GM12891 (cell line): Measurements from ENCODE around the gene RAMP1.
A peak's percentile ranks its signal among the peaks of the same experiment; 100 is the strongest.

Experiments used
- DNase-seq: peaks from one replicate; pipeline ENCODE4 v3.0.0; 2011; ENCODE audit warnings: low spot score; ENCODE audit not compliant: insufficient read length
- FAIRE-seq: peaks from 2 replicates; lab custom pipeline; 2011; peaks lifted over from hg19 to GRCh38; lab: Jason Lieb, UNC
- PAX5 ChIP-seq: IDR thresholded peaks from 2 replicates; pipeline ENCODE4 v1.6.1; 2011; ENCODE audit warnings: low read length, moderate library complexity, mild to moderate bottlenecking; ENCODE audit not compliant: insufficient read depth, severe bottlenecking
- POLR2A ChIP-seq: IDR thresholded peaks from 2 replicates; pipeline ENCODE4 v1.6.1; 2011; ENCODE audit warnings: low read depth, low read length, control low read depth
- POLR2AphosphoS5 ChIP-seq: IDR thresholded peaks from 2 replicates; pipeline ENCODE4 v1.6.1; 2011; ENCODE audit warnings: low read depth, low read length, control low read depth
- POU2F2 ChIP-seq: IDR thresholded peaks from 2 replicates; pipeline ENCODE4 v1.6.1; 2011; ENCODE audit warnings: low read depth, mild to moderate bottlenecking, control low read depth, low read length, moderate library complexity
- SPI1 ChIP-seq: IDR thresholded peaks from 2 replicates; pipeline ENCODE4 v1.6.1; 2011; ENCODE audit warnings: low read depth, low read length, control low read depth
- TAF1 ChIP-seq: IDR thresholded peaks from 2 replicates; pipeline ENCODE4 v1.6.1; 2011; ENCODE audit warnings: low read depth, low read length, control low read depth

Gene RAMP1

DNA sequence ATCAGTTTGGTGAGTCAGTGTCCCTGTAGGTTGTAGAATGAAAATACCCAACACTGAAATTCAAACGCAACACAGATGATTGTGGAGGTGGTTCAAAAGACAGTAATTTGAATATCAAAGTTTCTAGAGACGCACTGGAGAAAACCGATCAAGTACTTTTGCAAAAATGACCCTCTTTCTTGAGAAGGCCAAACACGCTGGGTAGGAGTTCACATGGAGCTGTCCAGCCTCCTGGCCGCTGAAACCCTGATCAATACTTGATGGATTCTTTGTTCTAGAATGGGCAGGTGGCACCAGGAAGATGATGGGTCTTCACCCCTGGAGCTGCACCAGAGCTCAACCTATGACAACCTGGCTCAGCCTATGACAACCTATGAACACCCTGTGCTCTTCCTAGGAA is 67.7 kb downstream of the RAMP1 start:
- DNase-seq: no peak
- TF ChIP-seq SPI1 (no peak), POU2F2 (no peak), TAF1 (no peak), POLR2A (no peak), PAX5 (no peak), POLR2AphosphoS5 (no peak)
- no peak for FAIRE-seq

DNA sequence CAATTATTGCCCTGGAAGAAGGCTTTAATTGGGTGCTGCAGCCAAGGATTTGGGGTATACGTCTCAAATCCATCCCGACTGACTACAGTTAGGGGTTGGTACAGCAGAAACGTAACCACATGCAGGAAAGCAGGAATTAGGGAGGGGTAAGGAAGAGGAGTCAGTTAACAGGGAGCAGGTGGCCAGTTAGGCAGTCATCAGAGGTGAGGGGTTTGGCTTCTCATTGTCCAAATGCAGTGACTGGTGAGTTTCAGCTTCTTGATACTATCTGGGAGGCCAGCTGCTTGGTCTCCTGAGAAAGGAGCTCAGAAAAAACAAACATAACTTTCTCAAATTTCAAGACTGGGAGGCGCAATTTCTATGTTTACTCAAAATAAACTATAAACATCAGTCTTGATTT is 68.6 kb downstream of the RAMP1 start:
- no peak for FAIRE-seq
- DNase-seq: no peak
- no peak for TF ChIP-seq POU2F2
- TF ChIP-seq POLR2AphosphoS5: no peak
- no peak for TF ChIP-seq SPI1
- TF ChIP-seq POLR2A: no peak
- TF ChIP-seq PAX5: no peak
- no peak for TF ChIP-seq TAF1

DNA sequence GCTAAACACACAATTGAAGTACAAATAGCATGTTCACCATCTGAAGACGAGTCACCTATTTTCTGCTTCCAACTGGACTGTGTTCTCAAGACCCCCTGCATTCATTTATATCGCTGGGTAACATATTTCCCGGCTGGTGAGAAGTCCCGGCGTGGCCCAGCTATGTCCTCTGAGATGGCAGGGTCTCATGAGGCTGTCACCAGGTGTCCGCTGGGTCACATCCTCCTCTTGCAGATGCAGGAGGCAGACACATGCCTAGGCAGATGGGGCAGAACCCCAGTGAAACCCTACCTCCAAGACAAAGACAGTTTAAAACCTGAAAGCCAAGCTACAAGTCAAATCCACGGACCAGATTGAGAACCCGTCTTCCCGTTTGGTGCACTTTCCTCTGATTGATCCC is 70.6 kb downstream of the RAMP1 start:
- FAIRE-seq (no peak), DNase-seq (no peak)
- TF ChIP-seq POLR2AphosphoS5 (no peak), SPI1 (no peak), PAX5 (no peak), POLR2A (no peak), POU2F2 (no peak), TAF1 (no peak)

DNA sequence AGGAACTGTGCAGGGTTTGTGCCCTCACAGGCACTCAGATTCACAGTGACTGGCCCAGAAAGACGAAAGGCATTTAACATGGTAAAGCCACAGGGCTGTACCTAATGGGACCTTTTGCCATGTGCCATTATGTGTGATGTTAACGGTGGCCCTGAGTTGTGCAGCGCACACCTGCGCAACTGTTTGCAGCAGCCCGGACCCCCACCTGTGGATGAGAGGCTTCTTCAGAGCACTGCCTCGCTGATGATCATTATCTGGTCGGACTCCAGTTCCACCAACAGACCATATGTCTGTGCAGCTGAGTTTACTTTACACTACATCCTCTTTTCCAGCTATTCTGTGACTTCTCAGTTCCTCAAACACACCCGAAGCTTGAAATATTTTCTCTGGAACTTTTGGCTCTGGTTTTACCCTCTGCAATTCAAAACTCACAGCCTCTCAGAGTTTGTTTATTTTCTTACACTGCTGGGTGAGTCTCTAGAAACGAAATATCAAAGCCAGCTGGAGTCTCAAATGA is 71.8 kb downstream of the RAMP1 start:
- TF ChIP-seq POLR2AphosphoS5 (no peak), POU2F2 (no peak), POLR2A (no peak), TAF1 (no peak), SPI1 (peak; percentile 79), PAX5 (no peak)
- FAIRE-seq (no peak), DNase-seq (no peak)

DNA sequence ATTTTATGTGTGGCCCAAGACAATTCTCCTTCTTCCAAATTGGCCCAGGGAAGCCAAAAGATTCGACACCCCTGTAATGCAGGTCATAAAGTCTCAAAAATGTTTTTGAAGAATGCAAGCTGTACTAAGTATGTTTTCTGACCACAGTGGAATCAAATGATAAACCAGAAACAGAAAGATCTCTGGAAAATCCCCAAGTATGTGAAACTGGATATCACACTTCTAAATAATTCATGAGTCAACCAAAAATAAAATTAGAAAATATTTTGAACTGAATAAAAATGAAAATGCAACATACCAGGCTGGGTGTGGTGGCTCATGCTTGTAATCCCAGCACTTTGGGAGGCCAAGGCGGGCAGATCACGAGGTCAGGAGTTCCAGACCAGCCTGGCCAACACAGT is 73.3 kb downstream of the RAMP1 start:
- no peak for TF ChIP-seq SPI1
- TF ChIP-seq POU2F2: no peak
- no peak for TF ChIP-seq POLR2A
- TF ChIP-seq TAF1: no peak
- TF ChIP-seq PAX5: no peak
- TF ChIP-seq POLR2AphosphoS5: no peak
- DNase-seq (no peak), FAIRE-seq (no peak)

DNA sequence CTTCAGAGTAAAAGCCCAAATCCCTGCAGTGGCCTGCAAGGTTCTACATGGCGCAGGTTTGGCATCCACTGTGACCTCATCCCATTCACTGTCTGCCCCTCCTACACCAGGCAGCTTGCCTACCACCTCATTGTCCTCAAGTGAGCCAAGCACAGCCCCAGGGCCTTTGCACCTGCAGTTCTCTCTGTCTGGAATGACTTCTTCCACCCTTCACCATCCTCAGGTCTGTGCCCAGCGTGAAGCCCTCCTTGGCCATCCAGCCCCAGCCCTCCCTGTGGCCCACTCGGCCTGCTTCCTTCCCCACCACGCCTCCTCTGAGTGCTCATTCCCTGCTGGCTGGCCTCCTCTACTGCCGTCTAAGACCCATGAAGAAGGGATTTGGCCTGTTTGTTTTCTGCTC is 74.8 kb downstream of the RAMP1 start:
- DNase-seq (no peak), FAIRE-seq (no peak)
- TF ChIP-seq POLR2AphosphoS5 (no peak), POU2F2 (no peak), TAF1 (no peak), POLR2A (no peak), SPI1 (no peak), PAX5 (no peak)

DNA sequence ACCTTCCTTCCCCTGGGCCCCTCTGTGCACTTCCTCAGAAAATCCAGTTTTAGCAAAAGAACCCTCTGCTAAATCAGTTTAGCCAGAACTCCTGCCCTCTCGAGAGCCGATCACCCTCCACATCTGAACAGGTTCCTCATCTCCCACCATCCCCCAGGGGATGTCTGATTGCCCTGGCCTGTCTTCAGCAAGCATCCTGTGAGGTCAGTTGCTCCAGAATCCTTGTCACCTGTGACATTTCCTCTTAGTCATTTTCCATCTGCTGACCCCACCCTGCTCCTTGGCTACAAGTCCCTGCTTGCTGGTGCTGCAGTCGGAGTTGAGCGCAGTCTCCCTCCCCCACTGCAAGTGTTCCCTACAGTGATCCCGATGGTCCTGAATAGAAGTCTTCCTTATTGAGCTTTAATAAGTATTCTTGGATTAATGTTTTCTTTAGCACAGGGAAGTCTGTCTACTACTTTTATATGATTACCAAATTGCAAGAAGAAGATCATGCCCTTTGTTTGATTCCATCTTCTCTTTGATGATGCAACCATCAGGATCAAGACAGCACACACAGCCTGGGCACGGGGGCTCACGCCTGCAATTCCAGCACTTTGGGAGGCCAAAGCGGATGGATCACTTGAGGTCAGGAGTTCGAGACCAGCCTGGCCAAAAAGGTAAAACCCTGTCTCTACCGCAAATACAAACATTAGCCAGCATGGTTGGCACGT is 76.5 kb downstream of the RAMP1 start:
- no peak for TF ChIP-seq TAF1
- no peak for TF ChIP-seq POLR2AphosphoS5
- TF ChIP-seq PAX5: no peak
- no peak for TF ChIP-seq POLR2A
- no peak for TF ChIP-seq POU2F2
- no peak for TF ChIP-seq SPI1
- DNase-seq (no peak), FAIRE-seq (no peak)

DNA sequence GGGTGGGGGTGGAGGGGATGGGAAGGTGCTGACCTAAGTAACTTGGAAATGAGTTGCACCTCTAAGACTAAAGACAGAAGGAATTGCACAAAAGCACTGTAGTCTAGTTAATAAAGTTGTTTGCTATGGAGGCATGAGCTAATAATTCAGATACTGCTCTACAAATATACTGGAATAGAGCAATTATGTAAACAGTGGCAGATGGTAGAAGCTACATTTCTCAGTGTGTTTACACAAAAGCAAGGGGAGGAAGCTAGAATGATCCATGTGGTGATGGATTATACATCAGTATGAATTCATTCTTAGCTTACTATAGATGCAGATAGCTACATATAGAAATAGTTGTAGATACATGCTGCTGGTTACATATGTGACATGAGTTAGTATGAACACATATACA is 79.8 kb downstream of the RAMP1 start:
- no peak for FAIRE-seq

DNA sequence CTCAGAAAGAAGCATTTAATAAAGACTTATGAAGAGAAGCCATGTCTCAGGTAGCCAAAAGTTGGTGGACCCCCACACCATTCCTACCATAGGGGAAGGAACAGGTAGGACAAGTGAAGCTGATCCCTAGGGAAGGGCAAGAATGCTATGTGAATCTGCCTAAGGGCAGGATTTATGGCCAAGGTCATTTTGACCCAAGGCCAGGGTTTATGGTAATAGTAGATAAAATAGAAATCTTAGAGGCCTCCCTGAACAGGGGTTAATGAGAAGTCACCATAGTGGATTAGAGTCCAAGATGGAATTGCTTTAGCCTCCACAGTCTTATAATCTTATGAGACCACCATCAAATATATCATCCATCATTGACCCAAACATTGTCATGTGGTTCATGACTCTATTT is 81.4 kb downstream of the RAMP1 start:
- no peak for FAIRE-seq
- TF ChIP-seq POLR2AphosphoS5: no peak
- TF ChIP-seq SPI1: no peak
- TF ChIP-seq POU2F2: no peak
- no peak for TF ChIP-seq PAX5
- no peak for TF ChIP-seq TAF1
- TF ChIP-seq POLR2A: no peak
- no peak for DNase-seq

More for the DNA sequence above, 79.8 kb downstream of the RAMP1 start:
- TF ChIP-seq PAX5 (no peak), SPI1 (no peak), POLR2AphosphoS5 (no peak), TAF1 (no peak), POLR2A (no peak)
- DNase-seq: no peak

DNA sequence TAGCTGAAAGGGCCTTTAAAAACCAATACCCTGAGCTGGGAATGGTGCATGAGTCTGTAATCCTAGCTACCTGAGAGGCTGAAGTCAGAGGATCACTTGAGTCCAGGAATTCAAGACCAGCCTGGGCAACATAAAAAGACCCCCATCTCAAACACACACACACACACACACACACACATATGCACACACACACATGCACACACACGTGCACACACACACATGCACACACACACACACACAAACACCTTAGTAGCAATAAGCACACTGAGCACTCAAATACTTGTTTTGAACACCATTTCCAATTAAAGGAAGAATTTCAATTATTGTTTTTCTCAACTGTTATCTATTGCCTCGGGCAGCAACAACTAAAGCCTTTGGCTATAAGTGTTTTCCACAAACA is 81.8 kb downstream of the RAMP1 start:
- TF ChIP-seq POLR2A: no peak
- TF ChIP-seq POLR2AphosphoS5: no peak
- TF ChIP-seq PAX5: no peak
- no peak for TF ChIP-seq SPI1
- no peak for TF ChIP-seq TAF1
- TF ChIP-seq POU2F2: no peak
- DNase-seq: no peak
- no peak for FAIRE-seq
